GM12864 (cell line): ENCODE results near the gene TRAF3.

Experiments used
- DNase-seq: peaks from one replicate; pipeline ENCODE4 v3.0.0-alpha.2; 2011; ENCODE audit warnings: low read depth
- H3K4me3 ChIP-seq: 2 replicates; pipeline ENCODE4 v1.5.1; 2011; ENCODE audit warnings: mild to moderate bottlenecking, low read depth, low read length, control low read depth
- CTCF ChIP-seq: IDR thresholded peaks from 2 replicates; pipeline ENCODE4 v1.5.1; 2011; ENCODE audit warnings: low read depth, mild to moderate bottlenecking, moderate library complexity, low read length, control low read depth, inconsistent platforms; ENCODE audit errors: missing control alignments

Gene TRAF3

GRCh38 chr14:102920998-102921304 is 143.7 kb downstream of the TRAF3 start:
- TF ChIP-seq CTCF, result no peak
- no peak overlapping the region for H3K4me3 ChIP-seq

GRCh38 chr14:102922490-102923200 is 145.4 kb downstream of the TRAF3 start, which contains the start of gene AMN:
Gene AMN (plus strand): TSS chr14:102922663. CDS start chr14:102922689, 26 bp downstream.
- H3K4me3 ChIP-seq, result peak within 1 kb of the TSS; percentile 31
- no peak for DNase-seq
- TF ChIP-seq CTCF, result no peak

More at GRCh38 chr14:102920998-102921304, 143.7 kb downstream of the TRAF3 start:
- no peak for DNase-seq

- TF ChIP-seq CTCF, result no peak
- no peak for DNase-seq
- peak overlapping the region; percentile 31; the same call in 1 of the 2 replicates for H3K4me3 ChIP-seq
These were observed 146.1 kb downstream of the TRAF3 start for GRCh38 chr14:102923201-102923924.

GRCh38 chr14:102923925-102924486 is 146.8 kb downstream of the TRAF3 start:
- TF ChIP-seq CTCF, result no peak
- DNase-seq, result no peak
- H3K4me3 ChIP-seq, result no peak overlapping the region

GRCh38 chr14:102924632-102925588 is 147.7 kb downstream of the TRAF3 start:
- DNase-seq, result no peak
- TF ChIP-seq CTCF, result peak; percentile 17
- H3K4me3 ChIP-seq, result no peak overlapping the region

GRCh38 chr14:102925646-102926045 is 148.4 kb downstream of the TRAF3 start:
- no peak overlapping the region for H3K4me3 ChIP-seq
- DNase-seq, result no peak
- TF ChIP-seq CTCF, result no peak
